HCT116 (cell line): ENCODE data around the gene HJURP. TPM values are rescaled to one million over a fixed set of nuclear protein-coding genes. Genes with fewer than 3 reads are reported as not detected.

ENCODE experiments used
- ATAC-seq: fragments of 200-7000 bp; cut with Tn5 transposase; 2 replicates; pipeline ENCODE4 v1.9.1; 2020; ENCODE audit warnings: mild to moderate bottlenecking, moderate library complexity
- BruUV-seq: library from RNA; stranded (reverse); fragments of 400-500 nt; replicated peaks from 2 replicates; lab custom pipeline; 2021; lab: Mats Ljungman, UMichigan
- CTCF ChIA-PET: fragments of 300-600 bp; sonication (Branson Sonifier 250); formaldehyde crosslinking; loops from one replicate; lab custom pipeline; 2021; ENCODE audit warnings: antibody characterized with exemption; lab: Charles Lee
- POLR2A ChIA-PET: fragments of 300-600, 350-600 bp; sonication (Branson Sonifier 250); formaldehyde crosslinking; loops from one replicate; lab custom pipeline; 2021; ENCODE audit warnings: antibody characterized with exemption; lab: Charles Lee
- RAD21 ChIA-PET, 2 experiments: fragments of 300-600 bp; sonication (Branson Sonifier 250); formaldehyde crosslinking; loops; one replicate each; lab custom pipeline; 2023; ENCODE audit warnings: low total read pairs in 2 of 2; ENCODE audit not compliant: uncharacterized antibody in 2 of 2, unreplicated experiment in 2 of 2, low non-redundant PET in 1 of 2; lab: Charles Lee
- DNase-seq: peaks from one replicate; pipeline ENCODE4 v3.0.0-alpha.2; 2010; ENCODE audit warnings: low read depth, low spot score
- H2AFZ ChIP-seq: fragments of 200-600 bp; shearing (Covaris generic), sonication (generic); 2 replicates; pipeline ENCODE4 v1.6.1; 2017; ENCODE audit warnings: low read depth, mixed run types, mixed read lengths, antibody characterized with exemption, low read length; ENCODE audit not compliant: poor library complexity, severe bottlenecking
- H3K27ac ChIP-seq: 2 replicates; pipeline ENCODE4 v1.5.1; 2012; ENCODE audit warnings: low read depth, low read length
- H3K27me3 ChIP-seq: fragments of 200-600 bp; sonication (generic); 2 replicates; pipeline ENCODE4 v1.6.1; 2016; ENCODE audit warnings: mixed run types, low read length, mixed read lengths; ENCODE audit not compliant: insufficient read depth
- H3K36me3 ChIP-seq, 2 experiments: fragments of 200-500 bp in 1 of 2; fragments of 200-600 bp in 1 of 2; sonication (Bioruptor generic) in 1 of 2; sonication (generic) in 1 of 2; 2 replicates each; pipeline versions ENCODE4 v1.5.1 to v1.6.1; 2014 to 2016; ENCODE audit warnings: low read length in 2 of 2, inconsistent platforms in 1 of 2, mixed read lengths in 1 of 2, mixed run types in 1 of 2; ENCODE audit not compliant: insufficient read depth in 2 of 2, control insufficient read depth in 1 of 2
- H3K4me1 ChIP-seq, 2 experiments: fragments of 200-600 bp in 1 of 2; sonication (generic) in 1 of 2; 2 replicates each; pipeline versions ENCODE4 v1.5.1 to v1.6.1; 2012 to 2017; ENCODE audit warnings: low read length in 2 of 2, inconsistent platforms in 1 of 2, mild to moderate bottlenecking in 1 of 2, mixed read lengths in 1 of 2, mixed run types in 1 of 2, moderate library complexity in 1 of 2; ENCODE audit not compliant: insufficient read depth in 2 of 2, control insufficient read depth in 1 of 2
- H3K4me2 ChIP-seq: fragments of 200-600 bp; sonication (generic); 2 replicates; pipeline ENCODE4 v1.6.1; 2017; ENCODE audit warnings: mixed run types, low read length, mixed read lengths
- H3K4me3 ChIP-seq, 2 experiments: fragments of 200-600 bp in 1 of 2; sonication (generic) in 1 of 2; replicated peaks in 1 of 2; 2 replicates each; pipeline ENCODE4 v1.5.1; 2011 to 2016; ENCODE audit warnings: low read length in 2 of 2, control low read depth in 1 of 2, low read depth in 1 of 2, mild to moderate bottlenecking in 1 of 2, mixed read lengths in 1 of 2, mixed run types in 1 of 2
- H3K79me2 ChIP-seq: fragments of 200-600 bp; sonication (generic); 2 replicates; pipeline ENCODE4 v1.6.1; 2017; ENCODE audit warnings: mild to moderate bottlenecking, mixed run types, low read length, moderate library complexity, mixed read lengths; ENCODE audit not compliant: insufficient read depth
- H3K9ac ChIP-seq: fragments of 200-600 bp; sonication (generic); 2 replicates; pipeline ENCODE4 v1.6.1; 2016; ENCODE audit warnings: low read length, mixed read lengths
- H3K9me2 ChIP-seq: fragments of 200-600 bp; sonication (generic), shearing (Covaris generic); 2 replicates; pipeline ENCODE4 v1.6.1; 2017; ENCODE audit warnings: mixed run types, mild to moderate bottlenecking, moderate library complexity; ENCODE audit not compliant: insufficient read depth
- H3K9me3 ChIP-seq, 2 experiments: fragments of 200-500 bp in 1 of 2; fragments of 200-600 bp in 1 of 2; sonication (Bioruptor generic) in 1 of 2; sonication (generic) in 1 of 2; 2 replicates each; pipeline ENCODE4 v1.6.1; 2014 to 2017; ENCODE audit warnings: low read length in 2 of 2, mixed read lengths in 2 of 2, inconsistent platforms in 1 of 2, low read depth in 1 of 2, mild to moderate bottlenecking in 1 of 2, mixed run types in 1 of 2, moderate library complexity in 1 of 2; ENCODE audit not compliant: control insufficient read depth in 1 of 2, insufficient read depth in 1 of 2
- H4K20me1 ChIP-seq: fragments of 200-600 bp; sonication (generic), shearing (Covaris generic); 2 replicates; pipeline ENCODE4 v1.6.1; 2017; ENCODE audit warnings: mixed run types, mild to moderate bottlenecking, moderate library complexity; ENCODE audit not compliant: insufficient read depth
- ATF3 ChIP-seq: IDR thresholded peaks from 2 replicates; pipeline ENCODE4 v1.6.1; 2012
- REST ChIP-seq: IDR thresholded peaks from 2 replicates; pipeline ENCODE4 v1.6.1; 2012; ENCODE audit warnings: low read depth
- TCF7L2 ChIP-seq: IDR thresholded peaks from 2 replicates; pipeline ENCODE4 v1.7.0; 2011; ENCODE audit warnings: borderline replicate concordance, inconsistent platforms; ENCODE audit not compliant: insufficient read depth, insufficient read length; ENCODE audit errors: extremely low read depth
- ZFX ChIP-seq: fragments of 450-650 bp; IDR thresholded peaks from 2 replicates; pipeline ENCODE4 v1.6.1; 2017
- intact Hi-C: fragments of 100-400 bp; cut with micrococcal nuclease; formaldehyde crosslinking; loops from 2 replicates; pipeline ENCODE4 v1.10.0; 2022
- total RNA-seq: library from RNA; stranded (reverse); gene quantifications from one replicate; pipeline ENCODE4 v1.2.1, GENCODE V29; 2021; ENCODE audit not compliant: unreplicated experiment

HJURP gene
- total RNA-seq, 1 experiment from 2014 or later, result 64.1 TPM

DNA sequence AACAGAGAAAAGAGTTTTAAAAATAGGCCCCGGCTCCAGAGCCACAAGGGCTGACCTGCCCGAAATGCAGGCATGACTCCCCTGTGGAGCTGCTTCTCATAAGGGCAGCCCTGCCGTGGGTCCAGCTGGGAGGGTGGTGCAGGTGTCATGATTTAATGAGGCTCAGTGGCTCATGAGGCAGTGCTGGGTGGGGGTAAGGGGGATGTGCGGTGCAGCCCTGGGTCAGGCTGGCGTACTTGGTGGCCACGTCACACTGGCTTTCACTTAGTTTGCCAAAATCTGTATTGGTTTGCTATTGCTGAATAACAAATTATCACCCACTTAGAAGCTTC is 33.6 kb downstream of the HJURP start:
- POLR2A ChIA-PET, result no interaction called here
- H3K9me2 ChIP-seq, result no peaks in the 10 kb centered on the region
- H3K27me3 ChIP-seq, result no peaks in the 10 kb centered on the region

More for the DNA sequence above, 33.6 kb downstream of the HJURP start:
- ATAC-seq (no peak), DNase-seq (no peak)
- H3K79me2 ChIP-seq, result no peaks in the 10 kb centered on the region
- H3K27ac ChIP-seq, result no peak overlapping the region
- H3K9ac ChIP-seq, result no peak overlapping the region
- no peaks in the 10 kb centered on the region for H3K36me3 ChIP-seq
- no TSS peak for BruUV-seq
- H3K4me3 ChIP-seq, result no peak overlapping the region
- no peak overlapping the region for H2AFZ ChIP-seq
- TF ChIP-seq ATF3 (no peak), TCF7L2 (no peak), REST (no peak), ZFX (no peak)
- H4K20me1 ChIP-seq, result no peaks in the 10 kb centered on the region
- no peaks in the 10 kb centered on the region for H3K9me3 ChIP-seq
- intact Hi-C loops, result no loop called here
- ChIA-PET CTCF (no interaction called here), RAD21 (no interaction called here)
- H3K4me2 ChIP-seq, result no peak overlapping the region
- no peaks in the 10 kb centered on the region for H3K4me1 ChIP-seq
